CD4-positive, CD25-positive, alpha-beta regulatory T cell (primary cell): Measurements from ENCODE around the gene EGFL8. TPM values are rescaled to one million over a fixed set of nuclear protein-coding genes. Genes with fewer than 3 reads are reported as not detected.
A peak's percentile ranks its signal among the peaks of the same experiment; 100 is the strongest.

ENCODE experiments used
- ATAC-seq, 2 donors: fragments of 150-1000 bp; cut with Tn5 transposase; one replicate each; pipeline ENCODE4 v1.10.0; 2021; ENCODE audit warnings: low read depth in 2 of 2, moderate number of reproducible peaks in 2 of 2, moderate library complexity in 1 of 2
- DNase-seq, 3 donors: peaks; one replicate each; pipeline versions ENCODE4 v3.0.0 to v3.0.0-alpha.2; 2012 to 2022; ENCODE audit warnings: mixed read lengths in 1 of 3
- H3K27ac ChIP-seq: one replicate; pipeline ENCODE4 v1.7.0; 2013; ENCODE audit warnings: mild to moderate bottlenecking, low read length; ENCODE audit not compliant: insufficient read depth, poor library complexity, severe bottlenecking
- H3K27me3 ChIP-seq: one replicate; pipeline ENCODE4 v1.7.0; 2013; ENCODE audit warnings: low read length; ENCODE audit not compliant: control insufficient read depth, insufficient read depth
- H3K36me3 ChIP-seq: one replicate; pipeline ENCODE4 v1.7.0; 2013; ENCODE audit warnings: mild to moderate bottlenecking, low read length, moderate library complexity; ENCODE audit not compliant: control insufficient read depth, insufficient read depth
- H3K4me1 ChIP-seq: 2 replicates; pipeline ENCODE4 v1.7.0; 2013; ENCODE audit warnings: mild to moderate bottlenecking, low read length; ENCODE audit not compliant: insufficient read depth, control insufficient read depth, poor library complexity, severe bottlenecking
- H3K4me3 ChIP-seq: one replicate; pipeline ENCODE4 v1.7.0; 2013; ENCODE audit warnings: low read depth, mild to moderate bottlenecking, low read length, moderate library complexity
- H3K9me3 ChIP-seq, 2 experiments: 1 replicate in 1 of 2; 2 replicates in 1 of 2; pipeline ENCODE4 v1.7.0; 2013; ENCODE audit warnings: low read length in 2 of 2, mild to moderate bottlenecking in 1 of 2, moderate library complexity in 1 of 2; ENCODE audit not compliant: control insufficient read depth in 2 of 2
- H3K27ac Mint-ChIP-seq, 3 donors: one replicate each; pipeline ENCODE4 v1.8.0; 2020 to 2022; ENCODE audit warnings: mild to moderate bottlenecking in 3 of 3, mixed read lengths in 3 of 3, moderate library complexity in 2 of 3
- H3K27me3 Mint-ChIP-seq: one replicate; pipeline ENCODE4 v1.8.0; 2022; ENCODE audit warnings: mild to moderate bottlenecking, mixed read lengths
- H3K36me3 Mint-ChIP-seq: one replicate; pipeline ENCODE4 v1.8.0; 2020; ENCODE audit warnings: mixed read lengths
- H3K4me1 Mint-ChIP-seq, 4 donors: one replicate each; pipeline ENCODE4 v1.8.0; 2020 to 2022; ENCODE audit warnings: mixed read lengths in 4 of 4, mild to moderate bottlenecking in 1 of 4
- H3K4me3 Mint-ChIP-seq, 4 donors: one replicate each; pipeline ENCODE4 v1.8.0; 2020 to 2022; ENCODE audit warnings: mild to moderate bottlenecking in 4 of 4, mixed read lengths in 4 of 4, moderate library complexity in 3 of 4
- H3K9me3 Mint-ChIP-seq, 7 donors: one replicate each; pipeline ENCODE4 v1.8.0; 2020 to 2022; ENCODE audit warnings: mixed read lengths in 7 of 7, mild to moderate bottlenecking in 3 of 7, moderate library complexity in 2 of 7
- polyA plus RNA-seq, 4 donors: library from polyadenylated mRNA; unstranded; fragments of 300-500 nt; fragmentation: Illumina TruSeq; gene quantifications; one replicate each; pipeline ENCODE4 v1.2.3, GENCODE V29; 2021
- total RNA-seq: library from RNA; stranded (reverse); gene quantifications from one replicate; pipeline ENCODE4 v1.2.3, GENCODE V29; 2022

EGFL8 gene
- total and polyA plus RNA-seq, 5 donors from 2014 or later = 0.60 to 9.9 TPM; not detected in 3

DNA sequence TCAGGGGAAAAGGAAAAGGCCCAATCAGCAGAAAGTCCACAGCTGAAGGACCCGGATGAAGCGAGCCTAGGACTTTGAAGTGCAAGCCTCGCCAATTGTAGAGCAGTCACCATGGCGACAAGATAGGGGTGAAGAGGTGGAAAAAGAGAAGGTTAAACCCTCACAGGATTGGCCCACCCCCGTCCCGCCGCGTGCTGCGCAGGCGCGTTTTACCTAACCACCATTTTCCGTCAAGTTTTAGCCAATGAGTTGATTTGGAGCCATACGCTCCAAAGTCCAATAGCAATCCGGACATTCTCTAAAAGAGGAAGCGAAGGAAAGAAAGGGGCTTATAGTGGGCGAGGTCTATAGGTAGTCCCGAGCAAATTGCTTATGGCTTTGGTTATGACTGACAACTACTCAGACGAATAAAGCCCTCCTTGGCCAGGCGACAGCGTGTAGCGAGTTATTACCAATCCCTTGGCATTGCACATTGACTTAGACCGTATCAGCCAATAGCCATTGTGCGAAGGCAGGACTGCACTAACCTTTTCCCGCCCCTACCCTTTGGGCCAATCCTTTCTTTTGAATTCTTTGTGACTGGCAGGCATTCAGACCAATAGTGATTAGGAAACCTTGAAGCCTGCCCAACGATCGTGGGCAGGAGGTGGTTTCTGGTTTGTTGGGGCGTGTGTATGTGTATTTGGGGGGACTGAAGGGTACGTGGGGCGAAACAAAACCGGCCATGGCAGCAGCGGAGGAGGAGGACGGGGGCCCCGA is 13.6 kb downstream of the EGFL8 start, which contains the start of gene RNF5:
RNF5 (plus strand) TSS at position 618 of the 759 bp plus-strand sequence; CDS start at position 725, 107 bp downstream.
- Mint-ChIP-seq H3K36me3 (peaks cover 19% of the 10 kb centered on the region), H3K4me3 (peak within 1 kb of the TSS; percentile 86 to 98 (median 98))
- peaks cover 48% of the 10 kb centered on the region for H3K4me1 ChIP-seq

DNA sequence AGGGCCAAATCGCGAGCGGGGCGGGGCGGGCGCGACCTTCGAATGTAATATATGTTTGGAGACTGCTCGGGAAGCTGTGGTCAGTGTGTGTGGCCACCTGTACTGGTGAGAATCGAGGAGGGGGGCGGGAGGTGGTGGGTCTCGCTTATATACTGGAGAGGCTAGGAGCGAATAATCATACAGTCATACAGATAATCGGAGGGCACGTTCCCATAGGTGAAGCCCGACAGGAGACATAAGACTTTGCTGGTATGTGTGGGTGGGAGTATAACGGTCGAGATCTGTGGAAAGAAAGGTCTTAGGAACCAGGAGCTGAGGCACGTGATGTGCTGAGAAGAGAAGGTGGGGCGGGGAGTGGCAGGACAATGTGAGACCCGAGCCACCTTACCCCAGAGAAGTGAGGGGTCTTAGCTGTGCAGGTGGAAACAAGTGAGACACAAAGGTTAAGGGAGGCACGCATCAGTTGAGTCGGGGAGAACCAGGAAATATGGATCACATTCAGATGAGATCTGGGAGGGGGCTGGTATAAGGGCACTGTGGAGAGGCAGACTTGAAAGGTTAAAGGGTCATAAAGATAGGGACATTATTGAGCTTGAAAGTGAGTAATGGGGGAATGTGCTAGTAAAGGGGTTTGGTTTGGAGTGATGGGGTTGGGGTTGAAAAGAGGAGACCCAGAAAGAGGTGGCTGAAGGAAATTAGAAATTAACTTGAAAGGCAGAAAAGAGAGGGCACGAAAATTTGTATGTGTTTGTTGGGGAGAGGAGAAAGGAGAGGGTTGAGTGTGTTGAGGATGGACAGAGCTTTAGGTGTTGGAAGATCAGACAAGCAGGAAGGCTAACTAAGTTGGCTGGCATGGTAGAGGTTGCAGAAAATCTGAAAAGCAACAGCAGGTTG is 14.4 kb downstream of the EGFL8 start:
- Mint-ChIP-seq H3K9me3 (no peaks in the 10 kb centered on the region), H3K4me1 (peaks cover 6 to 76% (median 36%) of the 10 kb centered on the region in 4 donors), H3K27me3 (no peaks in the 10 kb centered on the region), H3K36me3 (peaks cover 19% of the 10 kb centered on the region), H3K27ac (peak overlapping the region; percentile 95 to 98 (median 97)), H3K4me3 (peak overlapping the region; percentile 86 to 98 (median 98))
- Histone ChIP-seq H3K27me3 (no peaks in the 10 kb centered on the region), H3K4me3 (peak overlapping the region; percentile 94), H3K9me3 (no peaks in the 10 kb centered on the region), H3K36me3 (peaks cover 25% of the 10 kb centered on the region), H3K4me1 (peaks cover 52% of the 10 kb centered on the region), H3K27ac (peak overlapping the region; percentile 97)
- ATAC-seq (no peak), DNase-seq (no peak)

More for the DNA sequence above, 13.6 kb downstream of the EGFL8 start, which contains the start of gene RNF5:
- Histone ChIP-seq H3K36me3 (peaks cover 17% of the 10 kb centered on the region), H3K4me3 (peak within 1 kb of the TSS; percentile 94), H3K27me3 (no peaks in the 10 kb centered on the region), H3K9me3 (no peaks in the 10 kb centered on the region), H3K27ac (peak within 1 kb of the TSS; percentile 97)
- no peaks in the 10 kb centered on the region for H3K27me3 Mint-ChIP-seq
- peaks cover 6 to 84% (median 42%) of the 10 kb centered on the region in 4 donors for H3K4me1 Mint-ChIP-seq
- peak; percentile 96 to 100 (median 98) for DNase-seq
- peak; percentile 84 to 87 for ATAC-seq
- H3K9me3 Mint-ChIP-seq = no peaks in the 10 kb centered on the region
- H3K27ac Mint-ChIP-seq = peak within 1 kb of the TSS; percentile 95 to 98 (median 97)

DNA sequence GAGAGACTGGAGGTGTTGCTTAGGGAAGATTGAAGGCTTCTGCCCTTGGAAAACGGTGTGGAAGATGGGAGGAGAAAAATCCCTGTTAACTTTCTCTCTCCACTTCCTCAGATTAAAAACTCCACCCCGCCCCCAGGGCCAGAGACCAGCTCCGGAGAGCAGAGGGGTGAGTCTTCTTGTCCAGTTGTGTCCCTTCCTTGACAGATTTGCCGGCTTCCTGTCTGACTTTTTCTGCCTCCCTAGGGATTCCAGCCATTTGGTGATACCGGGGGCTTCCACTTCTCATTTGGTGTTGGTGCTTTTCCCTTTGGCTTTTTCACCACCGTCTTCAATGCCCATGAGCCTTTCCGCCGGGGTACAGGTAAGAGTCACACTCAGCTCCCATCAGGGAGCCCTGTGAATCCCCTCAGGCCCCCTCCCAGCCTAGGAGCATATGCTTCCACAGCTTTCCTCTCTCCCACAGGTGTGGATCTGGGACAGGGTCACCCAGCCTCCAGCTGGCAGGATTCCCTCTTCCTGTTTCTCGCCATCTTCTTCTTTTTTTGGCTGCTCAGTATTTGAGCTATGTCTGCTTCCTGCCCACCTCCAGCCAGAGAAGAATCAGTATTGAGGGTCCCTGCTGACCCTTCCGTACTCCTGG is 15.5 kb downstream of the EGFL8 start:
- Histone ChIP-seq H3K4me3 (no peak overlapping the region), H3K4me1 (peaks cover 43% of the 10 kb centered on the region), H3K27me3 (no peaks in the 10 kb centered on the region), H3K36me3 (peaks cover 27% of the 10 kb centered on the region), H3K27ac (peak overlapping the region; percentile 97), H3K9me3 (no peaks in the 10 kb centered on the region)
- H3K36me3 Mint-ChIP-seq = peaks cover 19% of the 10 kb centered on the region
- H3K27me3 Mint-ChIP-seq = no peaks in the 10 kb centered on the region
- peaks cover 6 to 72% (median 33%) of the 10 kb centered on the region in 4 donors for H3K4me1 Mint-ChIP-seq
- no peaks in the 10 kb centered on the region for H3K9me3 Mint-ChIP-seq
- H3K27ac Mint-ChIP-seq = peak overlapping the region; percentile 15 to 73 (median 64)
- ATAC-seq = no peak
- no peak for DNase-seq
- peak overlapping the region; percentile 69 to 98 (median 90) for H3K4me3 Mint-ChIP-seq

GRCh38 chr6:32181148-32181702 is 16.8 kb downstream of the EGFL8 start:
- H3K4me1 ChIP-seq = peaks cover 34% of the 10 kb centered on the region
- H3K9me3 Mint-ChIP-seq = no peaks in the 10 kb centered on the region
- DNase-seq (no peak), ATAC-seq (no peak)
- peaks cover 6 to 71% (median 40%) of the 10 kb centered on the region in 4 donors for H3K4me1 Mint-ChIP-seq
- peak overlapping the region in 1 of 3 donors; percentile 79 for H3K27ac Mint-ChIP-seq
- H3K27me3 ChIP-seq = no peaks in the 10 kb centered on the region
- H3K36me3 Mint-ChIP-seq = peaks cover 26% of the 10 kb centered on the region
- H3K27me3 Mint-ChIP-seq = no peaks in the 10 kb centered on the region
- no peak overlapping the region for H3K27ac ChIP-seq
- H3K4me3 ChIP-seq = no peak overlapping the region
- peaks cover 27% of the 10 kb centered on the region for H3K36me3 ChIP-seq
- peak overlapping the region in 1 of 4 donors; percentile 69 for H3K4me3 Mint-ChIP-seq
- no peaks in the 10 kb centered on the region for H3K9me3 ChIP-seq

- H3K4me3 Mint-ChIP-seq = no peak overlapping the region
- no peak for DNase-seq
- H3K4me3 ChIP-seq = no peak overlapping the region
- H3K27ac Mint-ChIP-seq = no peak overlapping the region
- H3K27me3 ChIP-seq = no peaks in the 10 kb centered on the region
- H3K4me1 Mint-ChIP-seq = peaks cover 7 to 71% (median 40%) of the 10 kb centered on the region in 4 donors
- peaks cover 34% of the 10 kb centered on the region for H3K36me3 ChIP-seq
- no peaks in the 10 kb centered on the region for H3K9me3 ChIP-seq
- H3K36me3 Mint-ChIP-seq = peaks cover 34% of the 10 kb centered on the region
- H3K9me3 Mint-ChIP-seq = no peaks in the 10 kb centered on the region
- ATAC-seq = no peak
- H3K27ac ChIP-seq = no peak overlapping the region
- peaks cover 34% of the 10 kb centered on the region for H3K4me1 ChIP-seq
- H3K27me3 Mint-ChIP-seq = no peaks in the 10 kb centered on the region
Measured at GRCh38 chr6:32181915-32182529, 17.6 kb downstream of the EGFL8 start.

DNA sequence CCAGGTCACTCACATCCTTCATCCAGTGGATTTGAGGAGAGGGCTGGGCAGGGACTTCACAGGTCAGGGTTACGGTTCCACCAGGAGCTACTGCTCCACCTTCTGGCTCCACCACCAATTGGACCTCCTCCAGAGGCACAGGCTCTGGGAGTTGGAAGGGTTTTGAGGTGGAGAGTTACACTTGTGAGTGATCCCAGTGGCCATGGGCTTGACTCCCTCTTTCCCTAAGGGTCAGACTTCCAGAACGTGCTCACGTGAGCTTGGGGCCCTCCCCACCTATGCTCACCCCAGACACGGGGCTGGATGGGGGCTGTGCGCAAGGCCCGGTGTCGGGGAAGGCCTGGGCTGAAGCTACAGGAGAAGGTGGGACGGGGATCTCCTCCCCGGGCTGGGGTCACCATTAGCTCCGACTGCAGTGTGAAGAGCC is 18.2 kb downstream of the EGFL8 start:
- no peak for ATAC-seq
- peaks cover 39% of the 10 kb centered on the region for H3K36me3 ChIP-seq
- H3K4me3 Mint-ChIP-seq = no peak overlapping the region
- peaks cover 40% of the 10 kb centered on the region for H3K36me3 Mint-ChIP-seq
- peaks cover 35% of the 10 kb centered on the region for H3K4me1 ChIP-seq
- no peak overlapping the region for H3K27ac ChIP-seq
- no peaks in the 10 kb centered on the region for H3K9me3 ChIP-seq
- no peaks in the 10 kb centered on the region for H3K27me3 Mint-ChIP-seq
- DNase-seq = no peak
- no peaks in the 10 kb centered on the region for H3K9me3 Mint-ChIP-seq
- H3K27ac Mint-ChIP-seq = peak overlapping the region in 1 of 3 donors; percentile 42
- no peak overlapping the region for H3K4me3 ChIP-seq
- H3K27me3 ChIP-seq = no peaks in the 10 kb centered on the region
- H3K4me1 Mint-ChIP-seq = peaks cover 6 to 71% (median 40%) of the 10 kb centered on the region in 4 donors
